Mucosa of stomach (tissue), 1 donor: ENCODE results near the gene KIF1B.
A peak's percentile ranks its signal among the peaks of the same experiment; 100 is the strongest.

ENCODE experiments used
- H3K27me3 ChIP-seq: one replicate; pipeline ENCODE4 v1.7.0; 2013; ENCODE audit warnings: mild to moderate bottlenecking, low read length; ENCODE audit not compliant: control insufficient read depth, insufficient read depth
- H3K36me3 ChIP-seq: one replicate; pipeline ENCODE4 v1.7.0; 2013; ENCODE audit warnings: low read length; ENCODE audit not compliant: control insufficient read depth, insufficient read depth
- H3K4me1 ChIP-seq: one replicate; pipeline ENCODE4 v1.7.0; 2013; ENCODE audit warnings: mild to moderate bottlenecking, low read length; ENCODE audit not compliant: control insufficient read depth, insufficient read depth
- H3K4me3 ChIP-seq: one replicate; pipeline ENCODE4 v1.7.0; 2013; ENCODE audit warnings: low read length
- H3K9ac ChIP-seq: one replicate; pipeline ENCODE4 v1.7.0; 2013; ENCODE audit warnings: mild to moderate bottlenecking, low read length, moderate library complexity
- H3K9me3 ChIP-seq: one replicate; pipeline ENCODE4 v1.7.0; 2013; ENCODE audit warnings: mild to moderate bottlenecking, low read length, moderate library complexity; ENCODE audit not compliant: control insufficient read depth
- donor health status: Pancreatic carcinoma.

Gene KIF1B, protein sequence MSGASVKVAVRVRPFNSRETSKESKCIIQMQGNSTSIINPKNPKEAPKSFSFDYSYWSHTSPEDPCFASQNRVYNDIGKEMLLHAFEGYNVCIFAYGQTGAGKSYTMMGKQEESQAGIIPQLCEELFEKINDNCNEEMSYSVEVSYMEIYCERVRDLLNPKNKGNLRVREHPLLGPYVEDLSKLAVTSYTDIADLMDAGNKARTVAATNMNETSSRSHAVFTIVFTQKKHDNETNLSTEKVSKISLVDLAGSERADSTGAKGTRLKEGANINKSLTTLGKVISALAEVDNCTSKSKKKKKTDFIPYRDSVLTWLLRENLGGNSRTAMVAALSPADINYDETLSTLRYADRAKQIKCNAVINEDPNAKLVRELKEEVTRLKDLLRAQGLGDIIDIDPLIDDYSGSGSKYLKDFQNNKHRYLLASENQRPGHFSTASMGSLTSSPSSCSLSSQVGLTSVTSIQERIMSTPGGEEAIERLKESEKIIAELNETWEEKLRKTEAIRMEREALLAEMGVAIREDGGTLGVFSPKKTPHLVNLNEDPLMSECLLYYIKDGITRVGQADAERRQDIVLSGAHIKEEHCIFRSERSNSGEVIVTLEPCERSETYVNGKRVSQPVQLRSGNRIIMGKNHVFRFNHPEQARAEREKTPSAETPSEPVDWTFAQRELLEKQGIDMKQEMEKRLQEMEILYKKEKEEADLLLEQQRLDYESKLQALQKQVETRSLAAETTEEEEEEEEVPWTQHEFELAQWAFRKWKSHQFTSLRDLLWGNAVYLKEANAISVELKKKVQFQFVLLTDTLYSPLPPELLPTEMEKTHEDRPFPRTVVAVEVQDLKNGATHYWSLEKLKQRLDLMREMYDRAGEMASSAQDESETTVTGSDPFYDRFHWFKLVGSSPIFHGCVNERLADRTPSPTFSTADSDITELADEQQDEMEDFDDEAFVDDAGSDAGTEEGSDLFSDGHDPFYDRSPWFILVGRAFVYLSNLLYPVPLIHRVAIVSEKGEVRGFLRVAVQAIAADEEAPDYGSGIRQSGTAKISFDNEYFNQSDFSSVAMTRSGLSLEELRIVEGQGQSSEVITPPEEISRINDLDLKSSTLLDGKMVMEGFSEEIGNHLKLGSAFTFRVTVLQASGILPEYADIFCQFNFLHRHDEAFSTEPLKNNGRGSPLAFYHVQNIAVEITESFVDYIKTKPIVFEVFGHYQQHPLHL (N-terminal part only)

DNA sequence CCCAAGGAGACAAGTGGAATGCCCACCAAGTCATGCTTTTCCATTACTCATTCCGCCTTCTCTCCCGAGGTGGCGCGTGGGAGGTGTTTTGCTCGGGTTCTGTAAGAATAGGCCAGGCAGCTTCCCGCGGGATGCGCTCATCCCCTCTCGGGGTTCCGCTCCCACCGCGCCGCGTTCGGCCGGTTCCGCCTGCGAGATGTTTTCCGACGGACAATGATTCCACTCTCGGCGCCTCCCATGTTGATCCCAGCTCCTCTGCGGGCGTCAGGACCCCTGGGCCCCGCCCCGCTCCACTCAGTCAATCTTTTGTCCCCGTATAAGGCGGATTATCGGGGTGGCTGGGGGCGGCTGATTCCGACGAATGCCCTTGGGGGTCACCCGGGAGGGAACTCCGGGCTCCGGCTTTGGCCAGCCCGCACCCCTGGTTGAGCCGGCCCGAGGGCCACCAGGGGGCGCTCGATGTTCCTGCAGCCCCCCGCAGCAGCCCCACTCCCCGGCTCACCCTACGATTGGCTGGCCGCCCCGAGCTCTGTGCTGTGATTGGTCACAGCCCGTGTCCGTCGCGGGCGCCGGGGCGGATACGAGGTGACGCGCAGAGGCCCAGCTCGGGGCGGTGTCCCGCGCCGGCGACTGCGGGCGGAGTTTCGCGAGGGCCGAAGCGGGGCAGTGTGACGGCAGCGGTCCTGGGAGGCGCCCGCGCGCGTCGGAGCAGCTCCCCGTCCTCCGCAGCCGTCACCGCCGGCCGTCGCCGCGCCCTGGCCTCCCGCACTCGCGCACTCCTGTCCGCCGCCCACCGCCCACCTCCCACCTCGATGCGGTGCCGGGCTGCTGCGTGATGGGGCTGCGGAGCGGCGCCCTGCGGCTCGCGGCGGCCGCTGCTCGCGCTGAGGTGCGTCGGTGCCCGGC lies at the start of gene KIF1B:
Gene KIF1B, plus strand, starts transcription at position 666 of the 906 bp plus-strand sequence. CDS start 21,759 bp downstream, outside the sequence.
- Histone ChIP-seq H3K4me3 (peak within 1 kb of the TSS; percentile 99), H3K36me3 (no peaks in the 10 kb centered on the region), H3K9me3 (no peaks in the 10 kb centered on the region), H3K4me1 (peaks cover 10% of the 10 kb centered on the region), H3K27me3 (no peaks in the 10 kb centered on the region), H3K9ac (peak within 1 kb of the TSS; percentile 97)

DNA sequence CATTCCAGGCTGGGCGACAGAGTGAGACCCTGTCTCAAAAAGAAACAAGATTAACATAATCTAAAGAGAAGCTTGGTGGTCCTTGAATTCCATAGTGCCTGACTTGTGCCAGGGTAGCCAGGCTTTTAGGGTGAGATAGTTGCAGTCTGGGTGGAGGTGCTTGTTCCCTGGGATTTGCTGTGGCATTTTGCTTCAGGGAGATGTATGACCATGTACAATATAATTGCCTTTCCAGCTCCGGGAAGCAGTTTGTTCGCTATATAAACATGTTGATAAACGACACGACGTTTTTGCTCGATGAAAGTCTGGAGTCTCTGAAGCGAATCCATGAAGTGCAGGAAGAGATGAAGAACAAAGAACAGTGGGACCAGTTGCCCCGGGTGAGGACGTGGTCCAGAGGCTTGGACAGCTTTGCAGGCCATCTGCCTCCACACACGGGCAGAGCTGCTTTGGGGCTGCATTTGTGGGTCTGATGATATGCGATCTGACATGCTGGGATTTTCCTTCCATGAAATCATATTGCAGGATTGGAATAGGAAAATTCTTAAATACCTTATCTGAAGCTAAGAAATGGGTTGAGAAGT lies 49.4 kb upstream of the KIF1B start:
- peaks cover 15% of the 10 kb centered on the region for H3K4me1 ChIP-seq
- no peaks in the 10 kb centered on the region for H3K27me3 ChIP-seq
- no peak overlapping the region for H3K4me3 ChIP-seq
- no peak overlapping the region for H3K9ac ChIP-seq
- no peaks in the 10 kb centered on the region for H3K9me3 ChIP-seq
- H3K36me3 ChIP-seq = no peaks in the 10 kb centered on the region

DNA sequence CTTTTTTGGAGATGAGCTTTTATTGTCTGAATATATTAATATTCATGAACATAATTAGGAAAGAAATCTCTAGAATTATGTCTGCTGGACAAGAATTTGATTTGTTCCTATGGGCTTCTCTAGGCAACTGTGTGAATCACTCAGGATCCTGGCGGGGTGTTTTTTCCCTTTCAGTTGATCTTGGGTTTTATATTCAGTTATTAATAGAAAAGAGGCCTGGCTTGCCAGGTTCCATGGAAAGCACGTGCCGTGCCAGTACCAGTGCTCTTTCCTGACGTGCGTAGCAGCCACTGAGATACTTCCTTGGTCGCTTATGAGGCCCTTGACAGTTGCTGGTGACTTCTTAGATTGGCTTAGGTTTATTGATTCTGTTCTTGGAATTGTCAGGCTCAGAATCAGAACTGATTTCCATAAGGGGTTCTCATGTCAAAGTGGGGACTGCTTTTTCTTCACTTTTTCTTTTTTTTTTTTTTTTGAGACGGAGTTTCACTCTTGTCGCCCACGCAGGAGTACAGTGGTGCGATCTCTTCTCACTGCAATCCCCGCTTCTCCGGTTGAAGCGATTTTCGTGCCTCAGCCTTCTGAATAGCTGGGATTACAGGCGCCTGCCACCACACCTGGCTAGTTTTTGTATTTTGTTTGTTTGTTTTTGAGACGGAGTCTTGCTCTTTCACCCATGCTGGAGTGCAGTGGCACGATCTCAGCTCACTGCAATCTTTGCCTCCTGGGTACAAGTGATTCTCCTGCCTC lies 48.7 kb upstream of the KIF1B start:
- Histone ChIP-seq H3K9ac (no peak overlapping the region), H3K9me3 (no peaks in the 10 kb centered on the region), H3K27me3 (no peaks in the 10 kb centered on the region), H3K36me3 (no peaks in the 10 kb centered on the region), H3K4me3 (no peak overlapping the region), H3K4me1 (peaks cover 15% of the 10 kb centered on the region)

GRCh38 chr1:10168912-10169514 lies 41.4 kb upstream of the KIF1B start:
- no peaks in the 10 kb centered on the region for H3K36me3 ChIP-seq
- H3K4me3 ChIP-seq = no peak overlapping the region
- no peaks in the 10 kb centered on the region for H3K9me3 ChIP-seq
- H3K4me1 ChIP-seq = peaks cover 9% of the 10 kb centered on the region
- no peaks in the 10 kb centered on the region for H3K27me3 ChIP-seq
- no peak overlapping the region for H3K9ac ChIP-seq

DNA sequence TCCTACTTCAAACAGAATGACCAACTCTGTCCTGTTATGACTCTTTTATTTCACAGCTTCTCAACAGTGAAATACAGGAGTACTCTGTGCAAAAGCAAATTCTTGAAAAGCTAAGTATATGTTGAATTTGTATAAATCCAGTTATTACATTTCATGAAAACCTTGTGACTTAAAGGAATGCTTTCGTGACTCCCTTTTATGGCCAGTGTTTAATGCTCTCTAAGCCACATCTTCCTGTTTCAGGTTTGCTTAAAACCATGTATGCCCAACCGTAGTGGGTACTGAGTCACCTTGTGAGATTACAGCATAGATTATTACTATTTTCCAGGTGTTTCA lies 40.2 kb upstream of the KIF1B start:
- Histone ChIP-seq H3K36me3 (no peaks in the 10 kb centered on the region), H3K27me3 (no peaks in the 10 kb centered on the region), H3K4me1 (peaks cover 9% of the 10 kb centered on the region), H3K9me3 (no peaks in the 10 kb centered on the region), H3K9ac (no peak overlapping the region), H3K4me3 (no peak overlapping the region)

- no peaks in the 10 kb centered on the region for H3K36me3 ChIP-seq
- no peaks in the 10 kb centered on the region for H3K27me3 ChIP-seq
- H3K9ac ChIP-seq = no peak overlapping the region
- no peak overlapping the region for H3K4me3 ChIP-seq
- peaks cover 9% of the 10 kb centered on the region for H3K4me1 ChIP-seq
- no peaks in the 10 kb centered on the region for H3K9me3 ChIP-seq
These were observed 39.1 kb upstream of the KIF1B start for GRCh38 chr1:10171105-10171767.

- Histone ChIP-seq H3K4me3 (no peak overlapping the region), H3K4me1 (peaks cover 9% of the 10 kb centered on the region), H3K36me3 (no peaks in the 10 kb centered on the region), H3K9me3 (no peaks in the 10 kb centered on the region), H3K9ac (no peak overlapping the region), H3K27me3 (no peaks in the 10 kb centered on the region)
These were observed 38.2 kb upstream of the KIF1B start for GRCh38 chr1:10171995-10172669.

DNA sequence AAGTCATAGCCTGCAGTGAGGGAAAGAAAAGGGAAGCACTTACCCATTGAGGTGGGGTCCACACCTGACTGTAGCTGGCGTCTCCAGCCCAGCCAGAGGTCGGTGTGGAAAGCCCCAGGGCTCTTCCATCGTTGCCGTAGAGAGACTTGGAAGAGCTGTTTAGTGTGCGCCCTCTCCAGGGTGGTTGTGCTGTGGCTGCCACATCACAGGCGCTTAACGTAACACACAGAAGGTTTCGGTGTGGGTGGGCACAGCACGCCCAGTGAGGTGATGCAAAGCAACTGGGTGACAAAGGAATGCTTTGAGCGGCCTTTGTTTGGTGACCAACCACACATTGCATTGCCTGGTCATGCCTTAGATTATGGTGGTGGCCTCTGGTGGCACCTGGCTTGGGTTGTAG lies 36.8 kb upstream of the KIF1B start:
- Histone ChIP-seq H3K4me1 (peaks cover 9% of the 10 kb centered on the region), H3K9me3 (no peaks in the 10 kb centered on the region), H3K36me3 (no peaks in the 10 kb centered on the region), H3K4me3 (no peak overlapping the region), H3K9ac (no peak overlapping the region), H3K27me3 (no peaks in the 10 kb centered on the region)

DNA sequence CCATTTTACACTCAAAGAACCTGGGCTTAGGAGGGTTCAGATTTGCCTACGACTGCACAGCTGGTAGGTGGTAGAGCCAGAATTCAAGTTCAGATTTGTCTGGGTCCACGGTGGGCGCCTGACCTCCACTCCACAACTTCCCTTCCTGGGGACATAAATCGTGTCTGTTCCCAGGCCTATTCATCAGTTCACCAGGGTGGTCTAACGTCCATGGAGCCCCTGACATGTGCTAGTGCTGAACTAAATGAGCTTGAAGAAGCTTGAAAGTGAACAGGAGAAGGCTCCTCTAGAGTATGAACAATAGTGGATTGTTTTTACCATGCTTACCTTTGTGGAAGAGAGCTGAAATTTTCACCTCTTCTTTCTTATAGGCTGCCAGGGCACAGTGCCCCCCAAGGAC lies 32.5 kb upstream of the KIF1B start:
- Histone ChIP-seq H3K9ac (no peak overlapping the region), H3K4me1 (no peaks in the 10 kb centered on the region), H3K36me3 (peaks cover 6% of the 10 kb centered on the region), H3K27me3 (no peaks in the 10 kb centered on the region), H3K9me3 (no peaks in the 10 kb centered on the region), H3K4me3 (no peak overlapping the region)
